MCF 10A (cell line): Measurements from ENCODE around the gene FAM221B. TPM values are rescaled to one million over a fixed set of nuclear protein-coding genes. Genes with fewer than 3 reads are reported as not detected.
A peak's percentile ranks its signal among the peaks of the same experiment; 100 is the strongest.

Experiments
- BruUV-seq: library from RNA; stranded (reverse); fragments of 400-500 nt; replicated peaks from 2 replicates; lab custom pipeline; 2021; lab: Mats Ljungman, UMichigan
- CTCF ChIA-PET: fragments of 300-600 bp; sonication (Branson Sonifier 250); formaldehyde crosslinking; extraction: SDS; loops from one replicate; lab custom pipeline; 2021; ENCODE audit warnings: antibody characterized with exemption, inconsistent platforms; lab: Yijun Ruan, JAX
- POLR2A ChIA-PET: fragments of 300-600, 350-650 bp; sonication (Branson Sonifier 250); formaldehyde crosslinking; extraction: SDS; loops from one replicate; lab custom pipeline; 2020; ENCODE audit warnings: antibody characterized with exemption, inconsistent platforms; lab: Yijun Ruan, JAX
- DNase-seq: peaks from one replicate; pipeline ENCODE4 v3.0.0-alpha.2; 2018; ENCODE audit not compliant: unreplicated experiment
- H3K27ac Mint-ChIP-seq: one replicate; pipeline ENCODE4 v1.8.0; 2022; ENCODE audit warnings: mild to moderate bottlenecking, low read depth, mixed read lengths; ENCODE audit not compliant: unreplicated experiment
- H3K27me3 Mint-ChIP-seq: one replicate; pipeline ENCODE4 v1.8.0; 2022; ENCODE audit warnings: mixed read lengths; ENCODE audit not compliant: insufficient read depth, unreplicated experiment
- H3K36me3 Mint-ChIP-seq: one replicate; pipeline ENCODE4 v1.8.0; 2022; ENCODE audit warnings: mild to moderate bottlenecking, moderate library complexity, mixed read lengths; ENCODE audit not compliant: insufficient read depth, unreplicated experiment
- H3K4me1 Mint-ChIP-seq: one replicate; pipeline ENCODE4 v1.8.0; 2022; ENCODE audit warnings: mixed read lengths; ENCODE audit not compliant: insufficient read depth, unreplicated experiment
- H3K4me3 Mint-ChIP-seq: one replicate; pipeline ENCODE4 v1.8.0; 2022; ENCODE audit warnings: mild to moderate bottlenecking, moderate library complexity, mixed read lengths; ENCODE audit not compliant: unreplicated experiment
- H3K9me3 Mint-ChIP-seq: one replicate; pipeline ENCODE4 v1.8.0; 2022; ENCODE audit warnings: mixed read lengths; ENCODE audit not compliant: unreplicated experiment
- CTCF ChIP-seq: fragments of 200-600 bp; IDR thresholded peaks from one replicate; pipeline ENCODE4 v1.8.0; 2022; ENCODE audit warnings: antibody characterized with exemption, mild to moderate bottlenecking; ENCODE audit not compliant: unreplicated experiment
- intact Hi-C: fragments of 100-400 bp; cut with micrococcal nuclease; formaldehyde crosslinking; loops from 2 replicates; pipeline ENCODE4 v1.14.1; 2022
- total RNA-seq: library from RNA; stranded (reverse); gene quantifications from 2 replicates; pipeline ENCODE4 v1.2.3, GENCODE V29; 2022

The FAM221B gene
- total RNA-seq, 1 experiment from 2014 or later = not detected

GRCh38 chr9:35791297-35791921 lies 37.1 kb downstream of the FAM221B start, which contains the start of gene NPR2:
TSS of gene NPR2 (plus strand) at chr9:35791591. CDS start at chr9:35792409, 818 bp downstream.
- no peak for TF ChIP-seq CTCF
- Mint-ChIP-seq H3K4me3 (no peak within 1 kb of the TSS), H3K27me3 (no peaks in the 10 kb centered on the region), H3K9me3 (no peaks in the 10 kb centered on the region), H3K4me1 (peaks cover 9% of the 10 kb centered on the region), H3K36me3 (peaks cover 9% of the 10 kb centered on the region), H3K27ac (no peak within 1 kb of the TSS)
- intact Hi-C loops = loop anchor here (2.0 to 10.0 kb wide), 2 partner anchors 115 to 233 kb away; partner anchors contain the start of gene HRCT1
- no peak for DNase-seq
- POLR2A ChIA-PET = no interaction called here
- CTCF ChIA-PET = interaction anchor here (1.0 to 2.7 kb wide), 6 partner anchors 9 to 233 kb away, joined by 3 to 24 read pairs (median 4); no protein-coding TSS in a partner anchor
- BruUV-seq = no TSS peak

- Mint-ChIP-seq H3K36me3 (peaks cover 15% of the 10 kb centered on the region), H3K27me3 (no peaks in the 10 kb centered on the region), H3K9me3 (no peaks in the 10 kb centered on the region), H3K27ac (no peak overlapping the region), H3K4me3 (no peak overlapping the region), H3K4me1 (peaks cover 6% of the 10 kb centered on the region)
- peak; percentile 69 for TF ChIP-seq CTCF
- intact Hi-C loops = loop anchor here (1.0 to 10.0 kb wide), 5 partner anchors 25 to 234 kb away; partner anchors contain the start of genes HINT2 and HRCT1
- CTCF ChIA-PET = interaction anchor here (0.6 to 3.8 kb wide), 58 partner anchors 8 to 1689 kb away, joined by 3 to 63 read pairs (median 5); partner anchors contain the start of genes HINT2 and SPAG8
- BruUV-seq = no TSS peak
- POLR2A ChIA-PET = interaction anchor here (0.6 to 1.5 kb wide), 9 partner anchors 8 to 280 kb away, joined by 3 to 6 read pairs (median 3); partner anchors contain the start of genes HRCT1 and SPAG8
- peak; percentile 78 for DNase-seq
Observed at GRCh38 chr9:35790385-35791296, 37.9 kb downstream of the FAM221B start.

- ChIA-PET POLR2A (interaction anchor here (0.6 to 1.5 kb wide), 10 partner anchors 8 to 280 kb away, joined by 3 to 6 read pairs (median 3); partner anchors contain the start of genes HRCT1 and SPAG8), CTCF (interaction anchor here (0.6 to 3.8 kb wide), 51 partner anchors 8 to 265 kb away, joined by 3 to 63 read pairs (median 6); partner anchors contain the start of genes HINT2 and SPAG8)
- DNase-seq = no peak
- no TSS peak for BruUV-seq
- no peak overlapping the region for H3K27ac Mint-ChIP-seq
- TF ChIP-seq CTCF = no peak
- no peaks in the 10 kb centered on the region for H3K27me3 Mint-ChIP-seq
- H3K36me3 Mint-ChIP-seq = peaks cover 15% of the 10 kb centered on the region
- no peak overlapping the region for H3K4me3 Mint-ChIP-seq
- no peaks in the 10 kb centered on the region for H3K4me1 Mint-ChIP-seq
- intact Hi-C loops = loop anchor here (1.0 to 10.0 kb wide), 5 partner anchors 25 to 235 kb away; partner anchors contain the start of genes HINT2 and HRCT1
- H3K9me3 Mint-ChIP-seq = no peaks in the 10 kb centered on the region
Observed at GRCh38 chr9:35790025-35790384, 38.5 kb downstream of the FAM221B start.
